ENCODE results near the gene TXNDC5.
A peak's percentile ranks its signal among the peaks of the same experiment; 100 is the strongest.

The TXNDC5 gene
- total RNA-seq = 0.63 to 1.4 reads per million in 2 donors

DNA sequence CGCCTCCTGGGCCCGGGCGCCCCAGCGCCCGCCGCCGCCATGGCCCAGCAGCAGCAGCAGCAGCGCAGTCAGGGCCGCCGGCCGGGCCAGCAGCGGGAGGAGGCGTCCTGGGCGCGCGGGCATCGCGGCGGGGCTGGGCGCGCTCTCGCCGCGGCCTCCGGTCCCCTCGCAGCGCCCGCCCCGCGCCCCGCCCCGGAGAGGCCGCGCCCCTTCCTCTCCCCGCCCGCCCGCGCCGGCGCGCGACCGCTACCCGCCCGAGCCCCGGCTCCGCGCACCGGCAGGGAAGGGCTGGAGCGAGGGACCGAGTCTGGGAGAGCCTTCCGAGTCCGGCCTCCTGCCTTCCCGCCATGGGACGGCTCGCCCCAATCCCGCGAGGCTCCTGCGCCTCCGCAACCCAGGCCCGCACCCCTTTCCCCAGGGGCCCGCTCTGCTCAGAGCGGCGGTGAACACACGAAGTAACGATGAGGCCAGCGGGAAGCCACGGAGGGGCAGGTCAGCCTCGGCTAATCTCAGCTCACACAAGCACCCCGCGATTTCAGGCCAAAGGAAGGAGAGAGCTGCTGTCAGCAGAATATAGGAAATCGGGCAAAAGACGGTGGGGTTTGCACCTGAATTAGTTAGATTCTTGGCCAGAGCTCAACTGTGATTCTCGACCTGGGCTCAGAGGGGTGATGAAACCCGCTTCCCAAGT is at the start of gene TXNDC5:
TSS of gene TXNDC5 (minus strand) at position 135 of the 691 bp plus-strand sequence. CDS start at position 123, 12 bp downstream.
- DNase-seq = peak; percentile 59

DNA sequence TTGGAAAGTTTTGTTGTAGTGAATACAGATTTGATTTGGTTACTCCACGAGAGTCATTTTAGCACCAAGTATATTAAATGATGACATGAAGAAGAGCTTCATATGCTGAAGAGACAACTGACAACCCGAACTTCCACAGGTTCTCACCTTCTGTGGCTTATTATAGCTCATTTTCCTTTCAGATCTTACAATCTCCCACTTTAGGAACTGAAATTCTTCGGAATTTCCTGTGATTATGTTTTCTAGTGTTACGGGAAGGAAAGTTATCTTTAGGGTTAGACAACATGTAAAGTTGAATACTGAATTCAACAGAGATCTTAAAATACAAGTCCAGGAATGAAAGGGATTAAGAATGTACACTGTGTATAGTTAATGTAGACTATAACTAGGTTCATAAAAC is 49.6 kb upstream of the TXNDC5 start:
- no peak for DNase-seq

DNA sequence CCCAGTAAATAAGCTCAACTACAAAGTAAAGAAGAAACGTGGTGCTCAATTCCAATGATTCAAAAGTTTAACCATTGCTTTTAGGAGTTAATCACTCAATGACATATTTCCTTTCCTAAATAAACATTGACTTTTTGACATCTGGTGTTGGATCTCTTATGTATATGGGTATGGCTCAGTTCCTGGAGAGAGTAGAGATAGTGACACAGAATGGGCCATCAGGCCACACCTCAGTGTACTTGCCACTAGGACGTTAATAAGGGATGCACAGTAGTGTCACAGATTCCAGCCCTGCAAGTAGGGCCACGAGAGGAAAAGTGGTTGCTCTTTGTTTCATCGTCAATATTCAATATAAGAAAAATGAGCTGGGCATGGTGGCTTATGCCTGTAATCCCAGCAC is 48.9 kb upstream of the TXNDC5 start:
- DNase-seq = no peak

DNA sequence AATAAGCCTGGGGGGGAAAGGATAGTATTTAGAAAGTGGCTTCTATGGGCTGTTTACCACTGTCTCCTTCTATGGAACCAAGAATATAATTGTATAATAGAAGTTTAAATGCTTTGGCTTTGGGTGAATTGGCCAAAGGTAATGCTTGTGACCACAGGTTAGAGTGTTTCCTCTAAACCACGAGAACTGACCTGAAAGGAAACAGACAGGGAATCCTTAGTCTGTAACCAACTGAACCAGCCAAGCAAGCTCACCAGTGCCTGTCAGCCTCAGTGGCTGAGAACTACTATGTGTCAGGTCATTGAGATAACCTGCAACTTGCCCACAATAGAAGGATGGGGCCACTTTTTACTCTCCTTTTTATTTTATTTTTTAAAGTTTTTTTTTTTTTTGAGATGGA is 47.9 kb upstream of the TXNDC5 start:
- DNase-seq = no peak

DNA sequence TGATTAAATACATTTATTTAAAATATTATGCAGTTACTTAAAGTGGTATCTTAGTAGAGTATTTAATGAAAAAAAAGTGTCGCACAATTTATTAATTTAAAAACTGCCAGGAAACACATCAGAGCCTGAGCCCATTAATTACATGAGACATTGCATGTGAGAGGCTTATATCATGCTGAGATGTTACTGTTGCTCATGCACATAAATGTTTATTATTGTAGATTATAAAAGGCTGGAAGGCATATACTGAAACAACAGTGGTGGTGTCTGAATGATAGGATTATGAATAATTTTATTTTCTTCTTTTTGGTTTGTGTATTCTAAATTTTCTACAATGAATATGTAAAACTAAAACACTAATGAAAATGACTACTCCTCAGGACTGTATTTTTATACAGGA is 45.7 kb upstream of the TXNDC5 start:
- DNase-seq = no peak

DNA sequence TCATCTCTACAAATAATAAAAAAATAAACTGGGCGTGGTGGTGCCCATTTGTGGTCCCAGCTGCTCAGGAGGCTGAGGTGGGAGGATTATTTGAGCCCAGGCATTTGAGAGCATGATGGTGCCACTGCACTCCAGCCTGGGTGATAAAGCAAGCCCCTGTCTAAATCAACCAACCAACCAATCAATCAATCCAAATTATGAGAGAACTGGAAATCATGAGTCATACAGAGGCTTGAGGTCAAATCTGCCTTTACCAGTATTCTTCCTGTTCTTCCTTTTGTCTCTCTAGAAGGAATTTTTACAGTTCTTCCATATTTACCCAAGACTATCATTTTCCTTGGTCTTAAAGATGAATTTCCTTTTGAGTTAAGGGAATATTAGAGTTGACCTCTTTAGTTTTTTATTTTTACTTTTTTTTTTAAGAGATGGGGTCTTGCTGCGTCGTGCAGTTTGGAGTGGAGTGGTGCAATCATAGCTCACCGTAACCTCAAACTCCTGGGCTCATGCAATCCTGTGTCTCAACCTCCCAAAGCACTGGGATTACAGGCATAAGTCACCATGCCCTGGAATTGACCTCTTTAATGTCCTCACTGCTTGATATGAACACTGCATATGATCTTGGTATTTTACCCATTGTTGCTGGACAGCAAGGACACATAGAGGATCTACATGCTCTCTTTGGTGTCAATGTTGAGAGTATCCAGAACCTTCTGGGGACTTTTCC is 44.1 kb upstream of the TXNDC5 start:
- no peak for DNase-seq

DNA sequence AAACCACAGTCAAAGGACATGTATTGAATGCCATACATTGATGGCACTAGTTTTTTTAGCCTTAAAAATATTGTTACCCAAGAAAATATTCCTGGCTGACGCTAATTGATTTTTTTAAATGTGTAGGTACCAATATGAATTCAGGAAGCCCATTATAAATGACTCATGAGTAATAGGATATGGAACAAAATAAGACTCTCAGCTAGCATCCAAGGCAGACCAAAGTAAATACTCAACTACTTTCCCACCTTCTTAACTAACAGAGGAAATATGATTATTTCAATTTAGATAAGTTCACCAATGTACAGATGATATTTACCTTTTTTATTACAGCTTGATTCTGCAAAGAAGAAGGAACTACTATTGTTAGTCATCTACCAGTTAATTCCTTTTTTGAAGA is 43.2 kb upstream of the TXNDC5 start:
- DNase-seq = no peak

DNA sequence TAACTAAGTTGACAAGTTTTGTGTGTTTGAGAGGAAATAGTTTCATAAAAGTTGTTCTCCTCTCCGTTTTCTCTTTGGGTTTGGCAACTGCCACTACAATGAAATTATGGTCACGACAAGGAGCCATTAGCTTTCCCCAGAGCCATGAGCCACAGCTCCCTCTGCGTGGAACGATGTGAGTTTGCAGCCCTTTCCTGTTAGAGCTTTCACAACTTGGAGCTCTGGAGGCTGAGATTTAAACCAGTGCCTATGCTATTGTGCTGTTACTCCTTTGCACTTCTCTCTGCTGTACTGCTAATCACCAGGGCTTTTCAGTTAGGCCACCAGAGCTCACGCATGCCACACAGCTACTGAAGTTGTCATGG is 29.3 kb upstream of the TXNDC5 start:
- DNase-seq = no peak

DNA sequence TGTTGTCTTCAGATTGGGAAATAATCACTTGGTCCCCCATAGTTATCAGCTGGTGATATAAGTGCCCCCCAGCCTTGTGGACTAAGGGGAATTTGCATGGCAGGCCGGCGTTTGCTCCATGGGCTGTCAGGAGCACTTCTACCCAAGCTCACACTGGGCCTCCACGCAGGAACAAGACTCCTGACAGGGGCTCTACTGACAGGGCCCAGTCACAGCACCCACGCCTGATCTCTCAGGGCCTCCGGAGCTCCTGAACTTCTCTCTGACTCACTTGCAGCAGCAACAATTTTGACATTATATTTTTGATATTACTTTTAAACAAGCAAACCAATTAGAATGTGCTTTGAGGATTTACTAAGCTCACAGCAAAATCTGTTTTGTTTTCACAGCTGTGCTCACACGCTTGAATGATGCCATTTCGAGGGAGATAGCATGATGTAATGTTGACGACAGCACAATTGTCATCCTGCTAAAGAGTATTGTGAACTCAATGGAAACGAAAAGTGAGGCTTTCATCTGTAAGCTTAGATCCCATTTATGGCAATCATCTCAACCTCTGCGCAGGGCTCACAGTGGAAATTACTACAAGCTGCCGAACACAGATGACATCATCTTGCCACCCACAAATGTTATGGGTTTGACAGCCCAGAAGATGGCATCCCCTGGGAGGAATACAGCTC is 28.7 kb upstream of the TXNDC5 start:
- DNase-seq = no peak

DNA sequence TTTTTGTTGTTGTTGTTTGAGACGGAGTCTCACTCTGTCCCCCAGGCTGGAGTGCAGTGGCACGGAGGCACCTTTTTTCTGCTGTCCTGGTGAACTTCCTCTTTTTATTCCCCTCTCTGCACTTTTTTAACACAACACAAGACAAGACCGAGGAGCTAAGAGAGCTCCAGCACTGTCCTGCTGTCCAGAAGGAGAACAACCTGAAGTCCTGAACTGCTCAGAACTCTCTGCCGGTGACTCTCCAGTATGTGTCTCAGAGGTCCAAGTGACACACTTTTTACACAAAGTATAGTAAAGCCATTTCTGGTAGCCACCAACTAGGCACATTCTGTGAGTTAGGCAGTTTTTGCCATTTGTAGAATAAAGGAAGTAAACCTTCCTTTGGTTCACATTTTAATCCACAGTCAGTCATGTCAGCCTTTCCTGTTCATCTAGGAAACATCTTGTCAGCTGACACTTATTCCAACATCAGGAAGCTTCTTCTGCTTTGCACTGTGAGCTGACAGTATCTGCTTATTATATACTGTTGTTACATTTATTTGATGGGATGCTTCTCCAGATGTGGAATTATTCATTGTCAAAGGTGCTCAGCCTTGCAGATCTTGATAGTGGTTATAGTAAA is 28.1 kb upstream of the TXNDC5 start:
- no peak for DNase-seq

DNA sequence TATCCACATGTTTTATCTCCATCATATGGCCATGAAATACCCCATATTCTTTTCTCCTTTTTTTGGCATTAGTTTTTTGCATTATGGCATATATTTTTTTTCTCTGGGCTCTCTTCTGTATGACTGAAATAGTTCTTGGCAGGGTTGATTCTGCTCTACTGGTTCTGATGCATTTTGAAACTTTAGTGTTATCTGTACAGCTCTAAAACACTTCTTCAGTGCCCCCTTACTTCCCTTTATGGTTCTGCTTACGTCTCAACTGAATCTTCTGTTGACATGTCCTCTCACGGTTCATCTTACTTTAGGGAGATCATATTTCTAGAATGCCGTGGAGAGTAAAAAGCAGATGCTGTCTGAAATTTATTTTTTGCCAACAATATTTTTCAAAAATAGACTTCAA is 23.2 kb upstream of the TXNDC5 start:
- no peak for DNase-seq

DNA sequence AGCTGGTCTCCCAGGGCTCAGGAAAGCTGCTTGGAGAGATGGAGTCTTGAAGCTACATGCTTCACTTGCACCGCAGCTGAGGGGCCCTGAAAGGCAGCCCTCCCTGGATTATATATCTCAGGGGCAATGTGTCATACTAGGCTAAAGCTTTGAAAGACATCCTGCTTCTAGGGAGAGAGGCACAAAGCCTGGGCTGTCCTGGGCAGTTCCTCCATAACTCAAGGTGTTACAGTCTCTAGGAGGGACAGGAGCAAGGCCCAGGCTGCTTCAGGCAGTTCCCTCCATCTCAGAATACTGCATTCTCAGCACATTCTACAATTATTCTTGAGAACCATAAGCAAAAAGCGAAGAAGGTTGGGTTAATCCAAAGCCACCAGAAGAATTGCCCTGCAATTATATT is 22.0 kb upstream of the TXNDC5 start:
- DNase-seq = no peak

DNA sequence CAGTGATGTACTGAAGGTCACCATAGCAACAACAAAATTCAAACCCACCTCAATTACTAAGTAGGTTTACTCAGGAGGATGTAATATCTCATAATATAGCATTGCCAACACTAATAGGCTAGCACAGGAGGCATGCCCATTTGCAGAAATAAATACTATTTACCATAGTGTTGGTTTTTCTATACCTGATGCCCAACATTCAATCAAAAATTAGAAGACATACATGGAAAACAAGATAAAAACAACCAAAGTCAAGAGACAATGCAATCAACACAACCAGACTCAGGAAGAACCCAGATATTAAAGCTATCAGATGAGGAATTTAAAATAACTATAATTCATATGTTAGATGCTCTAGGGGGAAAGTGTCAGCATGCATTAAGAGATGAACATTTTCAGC is 14.3 kb upstream of the TXNDC5 start:
- DNase-seq = no peak

DNA sequence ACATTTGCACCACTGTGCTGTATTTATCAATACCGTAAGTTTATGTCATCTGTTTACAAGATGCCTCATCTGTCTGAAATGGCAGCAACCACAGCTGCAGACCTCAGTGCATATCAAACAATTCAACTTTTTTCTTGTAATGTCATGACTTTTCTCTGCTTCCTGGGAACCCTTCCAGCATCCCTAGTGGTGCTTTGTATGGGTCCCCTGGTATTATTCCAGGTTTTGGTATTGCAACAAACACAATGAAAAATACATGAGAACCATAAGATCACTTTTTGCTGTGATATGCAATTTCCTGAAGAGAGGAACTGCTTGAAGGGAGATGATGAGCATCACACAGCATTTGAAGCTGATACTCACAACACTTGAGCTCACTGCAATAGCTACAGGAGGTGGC is 12.0 kb upstream of the TXNDC5 start:
- DNase-seq = no peak

DNA sequence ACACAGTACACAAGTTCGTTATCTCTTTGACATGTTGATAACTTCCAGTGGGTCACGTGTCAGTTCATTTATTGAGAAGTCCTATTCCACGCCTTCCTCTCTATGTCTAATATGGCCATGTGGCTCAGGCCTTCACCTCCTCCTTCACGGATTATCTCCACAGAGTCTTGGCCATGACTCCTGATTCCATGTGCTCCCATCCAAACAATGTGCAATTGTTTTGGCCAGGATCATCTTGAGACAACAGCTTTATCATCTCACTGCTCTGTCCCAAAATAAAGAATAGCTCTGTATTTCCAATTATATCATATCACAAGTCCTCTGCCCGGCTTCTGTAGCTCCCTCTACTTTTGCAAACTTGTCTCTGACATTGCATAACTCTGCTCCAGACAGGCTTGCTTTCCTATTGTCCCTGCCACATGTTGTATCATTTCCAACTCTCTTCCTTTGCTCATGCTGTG is 11.1 kb upstream of the TXNDC5 start:
- no peak for DNase-seq

DNA sequence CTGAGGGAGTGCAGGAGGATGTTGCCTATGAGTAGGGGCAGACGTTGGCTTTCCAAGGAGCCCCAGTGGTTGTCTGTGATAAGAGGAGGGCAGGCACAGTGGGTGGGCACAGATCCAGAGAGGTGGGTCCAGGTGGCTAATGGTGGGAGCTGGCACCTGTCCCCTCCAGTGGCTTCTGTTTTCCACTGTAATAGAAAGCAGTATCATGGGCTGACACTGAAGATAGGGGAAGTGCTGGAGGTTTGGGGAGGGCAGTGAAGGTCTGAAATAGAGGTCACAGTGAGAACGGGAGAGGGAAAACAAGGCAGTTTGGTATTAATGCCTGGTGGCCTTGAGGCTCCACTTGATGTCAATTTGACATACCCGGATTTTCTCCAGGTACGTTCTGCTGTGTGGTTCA is 10.5 kb upstream of the TXNDC5 start:
- no peak for DNase-seq

DNA sequence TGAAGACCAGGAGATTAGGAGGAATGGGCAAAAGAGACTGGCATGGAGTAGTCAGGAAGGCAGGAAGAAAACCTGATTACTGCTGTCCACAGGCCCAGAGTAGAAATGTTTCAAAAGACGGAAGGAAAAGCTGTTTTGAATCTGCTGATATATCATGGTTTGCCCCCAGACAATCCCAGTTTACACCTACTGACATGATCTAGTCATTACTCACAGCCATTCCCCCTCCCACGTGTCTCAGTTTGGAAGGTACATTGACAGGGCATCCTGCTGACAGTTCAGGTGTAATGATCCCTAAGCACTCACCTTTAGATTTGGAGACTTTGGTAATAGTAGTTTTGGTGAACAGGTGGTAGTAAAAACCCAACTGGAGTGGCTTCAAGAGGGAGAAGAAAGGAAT is 9.8 kb upstream of the TXNDC5 start:
- no peak for DNase-seq

DNA sequence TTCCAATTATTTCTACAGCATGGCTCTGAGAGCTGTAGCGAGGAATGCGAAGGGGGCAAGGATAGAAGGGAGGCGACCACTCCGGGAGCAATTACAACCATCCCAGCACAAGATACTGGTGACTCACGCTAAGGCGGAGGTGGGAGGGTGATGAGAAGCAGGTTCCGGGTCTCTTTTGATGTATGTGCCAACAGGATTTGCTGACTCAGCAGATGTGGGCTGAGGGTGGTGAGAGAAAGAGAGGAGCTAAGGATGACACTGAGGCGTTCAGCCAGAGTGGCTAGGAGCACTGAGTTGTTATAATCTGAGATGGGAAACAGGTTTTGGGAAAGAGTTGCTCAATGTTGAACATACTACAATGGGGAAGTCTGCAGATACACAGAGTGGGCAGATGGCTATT is 9.3 kb upstream of the TXNDC5 start:
- DNase-seq = no peak

DNA sequence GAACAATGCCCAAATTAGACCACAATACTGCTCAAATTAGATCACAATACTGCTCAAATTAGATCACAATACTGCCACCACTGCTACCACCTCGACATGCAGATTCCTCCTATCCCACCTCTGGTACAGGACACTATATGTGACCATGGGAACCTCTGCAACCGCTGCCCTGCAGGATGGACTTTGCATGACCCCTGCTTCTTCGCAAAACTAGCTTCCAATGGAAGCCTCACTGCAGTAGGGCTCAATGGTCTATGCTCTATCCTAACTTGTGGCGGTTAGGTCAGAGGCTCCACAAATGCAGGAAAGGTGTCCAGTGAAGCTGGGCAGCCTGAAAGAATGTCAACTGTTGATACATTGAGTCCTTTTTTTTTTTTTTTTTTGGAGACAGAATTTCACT is 7.8 kb upstream of the TXNDC5 start:
- DNase-seq = no peak

DNA sequence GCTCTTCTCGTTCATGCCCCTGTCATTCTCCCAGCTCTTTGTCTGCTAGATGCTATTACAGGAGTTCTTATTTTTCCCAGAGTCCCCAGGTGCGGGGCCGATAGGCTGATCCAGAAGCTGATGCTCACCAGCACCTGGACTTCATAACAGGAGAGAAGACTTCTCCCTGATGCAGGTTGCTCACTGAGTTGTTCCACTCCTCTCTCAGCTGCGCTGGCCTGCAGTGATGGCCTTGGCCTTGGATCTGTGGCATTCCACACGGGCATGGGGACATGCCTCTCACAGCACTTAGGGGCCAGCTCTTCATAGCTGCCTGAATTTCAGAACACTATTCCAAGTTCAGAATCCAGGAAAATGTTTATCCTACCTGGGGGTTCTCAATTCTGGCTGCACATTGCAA is 7.1 kb upstream of the TXNDC5 start:
- no peak for DNase-seq

DNA sequence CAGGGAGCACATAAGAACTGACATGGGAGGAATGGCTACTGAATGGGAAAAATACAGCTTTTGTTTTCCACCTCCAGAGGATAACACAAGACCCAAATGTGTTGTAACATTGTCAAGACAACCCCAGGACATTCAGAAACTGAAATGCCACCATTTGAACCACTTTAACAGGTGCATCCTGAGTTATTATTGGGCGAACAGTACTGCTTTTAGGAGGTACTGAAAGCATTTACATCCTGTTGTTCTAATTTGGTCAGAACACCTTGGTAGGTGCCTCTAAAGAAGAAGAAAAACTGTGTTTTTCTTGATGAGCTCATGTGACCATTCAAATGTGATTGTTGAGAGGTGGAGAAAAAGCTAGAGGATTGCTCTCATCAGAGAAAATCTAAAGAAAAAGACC is 6.4 kb upstream of the TXNDC5 start:
- DNase-seq = no peak

DNA sequence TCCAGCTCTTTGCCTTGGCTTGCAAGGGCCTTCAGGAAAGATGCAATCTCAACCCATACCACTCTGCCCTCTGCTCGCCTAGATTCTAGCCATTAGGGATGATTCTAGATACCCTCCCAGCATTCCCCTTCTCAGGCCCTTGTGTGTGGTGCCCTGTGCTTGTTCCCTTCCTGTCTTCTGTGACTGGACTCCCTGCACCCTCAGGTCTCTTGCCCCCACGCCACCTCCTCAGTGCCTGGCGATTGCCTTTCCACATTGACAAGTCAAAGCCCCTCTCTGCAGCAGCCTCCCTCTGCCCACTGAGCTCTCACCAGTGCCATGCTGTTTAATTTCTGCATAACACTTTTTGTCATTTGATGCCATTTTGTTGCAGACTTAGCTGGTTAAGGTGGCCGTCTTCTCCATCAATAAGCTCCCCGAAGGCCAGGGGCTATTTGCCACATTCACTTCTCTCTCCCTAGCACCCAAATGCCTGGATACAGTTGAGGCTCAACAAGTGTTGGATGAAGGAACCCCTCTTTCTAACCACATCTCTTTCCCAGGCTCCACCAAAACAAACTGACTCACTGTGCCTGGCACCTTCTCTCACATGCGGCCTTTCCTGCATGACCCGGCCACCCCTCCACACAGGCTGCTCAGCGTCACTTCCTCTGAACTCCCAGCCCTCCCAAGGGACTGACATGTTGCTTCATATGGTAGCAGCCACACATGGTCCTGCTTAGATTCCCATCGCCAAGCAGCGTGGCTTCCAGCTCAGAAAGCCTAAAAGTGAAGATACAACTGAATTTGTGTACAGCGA is 4.6 kb upstream of the TXNDC5 start:
- no peak for DNase-seq

DNA sequence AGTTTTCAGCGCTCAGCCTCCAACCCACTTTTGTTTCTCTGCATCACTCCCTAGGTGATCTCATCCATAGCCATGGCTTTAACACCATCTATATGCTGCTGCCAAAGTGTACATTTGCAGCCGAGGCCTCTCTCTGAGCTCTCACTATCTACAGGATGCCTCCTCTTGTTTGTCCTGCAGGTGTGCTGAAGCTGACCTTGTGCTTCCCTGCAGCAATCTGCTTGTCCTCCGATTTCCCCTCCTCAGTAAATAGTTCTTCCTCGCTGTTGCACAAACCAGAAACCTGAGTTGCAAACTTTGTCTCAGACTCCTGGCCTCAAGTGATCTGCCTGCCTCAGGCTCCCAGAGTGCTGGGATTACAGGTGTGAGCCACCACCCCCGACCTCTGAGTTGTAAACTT is 3.7 kb upstream of the TXNDC5 start:
- DNase-seq = no peak

Data from T-helper 9 cell (primary cell).